ENCODE data around the gene RAC2.

GRCh38 chr22:37248251-37248650 is 4.2 kb upstream of the RAC2 start:
- no peak for TF ChIP-seq CTCF (conservative IDR thresholded peaks at IDR 0.05; ENCODE audit: low read depth, low read length)
- no peak for TF ChIP-seq EZH2 (IDR thresholded peaks at IDR 0.05; ENCODE audit: low read length, unreplicated experiment)
